ENCODE measurements around the gene HOXA10.

HOXA10 gene

DNA sequence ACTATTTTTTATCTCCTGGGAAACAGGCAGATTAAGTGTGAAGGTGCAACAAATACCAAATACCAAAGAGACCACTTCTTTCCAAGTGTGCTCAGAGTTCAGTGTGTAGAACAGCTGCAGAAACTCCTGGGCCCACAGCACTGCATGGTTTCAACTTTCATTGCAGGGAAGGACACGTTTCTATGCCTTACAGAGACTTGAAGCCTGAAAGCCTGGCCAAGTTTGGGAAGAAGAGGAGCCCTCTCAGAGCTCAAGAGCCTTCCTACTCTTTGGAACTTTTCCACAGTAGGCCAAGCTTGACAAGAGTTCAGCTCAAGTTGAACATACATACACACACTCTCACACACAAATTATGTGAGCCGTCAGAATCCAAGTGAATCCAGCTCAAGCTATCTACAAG lies 46.1 kb downstream of the HOXA10 start:
- DNase-seq = no peak

DNA sequence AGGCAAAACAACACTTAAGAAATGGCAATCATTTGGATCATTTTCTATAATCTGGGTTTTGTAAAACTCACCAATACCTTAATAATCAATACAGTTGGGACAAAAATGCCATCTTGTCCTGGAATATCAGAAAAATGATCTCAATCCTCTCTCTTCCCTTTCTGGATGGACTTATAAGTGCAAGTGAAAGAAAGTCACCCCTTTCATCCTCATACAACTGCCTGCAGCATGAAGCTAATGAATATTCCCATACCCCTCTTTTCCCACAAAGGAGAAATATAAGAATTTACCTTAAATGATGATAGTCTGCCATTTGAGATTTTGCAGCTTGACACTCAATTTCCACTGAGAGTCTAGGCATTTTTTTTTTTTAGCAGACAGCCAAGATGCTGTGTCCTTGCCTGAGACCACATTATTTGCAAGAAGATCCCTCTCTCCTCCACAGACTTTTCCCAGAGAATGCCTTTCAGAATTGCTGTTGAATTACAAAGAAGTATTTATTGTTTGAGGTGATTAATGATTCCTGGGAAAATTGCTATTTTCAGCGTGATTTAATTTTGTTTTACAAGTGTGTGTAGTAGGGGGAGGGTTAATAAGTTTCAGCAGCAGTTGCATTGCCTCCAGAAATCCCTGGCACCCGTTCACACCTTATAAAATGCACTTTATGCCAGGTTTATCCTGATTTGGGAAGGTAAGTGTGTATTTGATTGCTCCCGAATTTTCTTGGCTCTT lies 47.4 kb downstream of the HOXA10 start:
- no peak for DNase-seq

GRCh38 chr7:27125986-27126394 lies 48.1 kb downstream of the HOXA10 start:
- no peak for DNase-seq

DNA sequence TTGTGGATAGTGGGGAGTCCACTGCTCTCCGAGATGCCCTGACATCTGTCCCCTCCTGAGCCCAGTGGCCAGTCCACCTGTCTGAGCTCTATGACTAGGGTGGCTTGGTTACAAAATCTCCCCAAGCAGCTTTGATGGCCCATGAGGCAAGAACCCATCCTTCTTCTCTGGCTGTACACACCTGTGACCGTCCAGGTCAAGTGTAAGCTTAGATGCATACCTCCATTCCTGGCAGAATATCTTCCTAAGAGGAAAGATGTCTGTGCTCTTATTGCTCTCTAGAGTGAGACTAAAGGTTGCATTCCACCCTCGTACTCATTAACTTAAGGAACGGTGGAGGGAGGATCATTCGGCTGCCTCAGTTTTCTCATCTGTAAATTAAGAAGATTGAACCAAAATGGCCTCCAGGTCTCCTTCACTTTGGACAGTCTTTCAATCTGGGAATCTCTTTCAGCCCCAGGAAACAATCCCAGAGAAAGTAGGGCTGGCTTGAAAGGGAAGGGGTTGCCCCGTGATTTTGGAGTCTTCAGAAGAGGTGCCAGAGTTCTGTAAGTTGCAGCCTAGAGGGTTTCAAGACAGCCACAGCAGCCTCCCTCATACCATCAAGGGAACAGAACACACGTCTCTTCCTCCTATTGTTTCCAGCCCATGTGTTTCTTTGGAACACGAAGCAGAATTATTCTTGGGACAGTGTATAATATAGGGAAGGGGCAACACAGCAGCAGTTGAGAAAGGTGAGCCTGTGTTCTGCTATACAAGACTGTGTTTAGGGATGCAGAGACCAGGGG lies 49.0 kb downstream of the HOXA10 start:
- DNase-seq = no peak

DNA sequence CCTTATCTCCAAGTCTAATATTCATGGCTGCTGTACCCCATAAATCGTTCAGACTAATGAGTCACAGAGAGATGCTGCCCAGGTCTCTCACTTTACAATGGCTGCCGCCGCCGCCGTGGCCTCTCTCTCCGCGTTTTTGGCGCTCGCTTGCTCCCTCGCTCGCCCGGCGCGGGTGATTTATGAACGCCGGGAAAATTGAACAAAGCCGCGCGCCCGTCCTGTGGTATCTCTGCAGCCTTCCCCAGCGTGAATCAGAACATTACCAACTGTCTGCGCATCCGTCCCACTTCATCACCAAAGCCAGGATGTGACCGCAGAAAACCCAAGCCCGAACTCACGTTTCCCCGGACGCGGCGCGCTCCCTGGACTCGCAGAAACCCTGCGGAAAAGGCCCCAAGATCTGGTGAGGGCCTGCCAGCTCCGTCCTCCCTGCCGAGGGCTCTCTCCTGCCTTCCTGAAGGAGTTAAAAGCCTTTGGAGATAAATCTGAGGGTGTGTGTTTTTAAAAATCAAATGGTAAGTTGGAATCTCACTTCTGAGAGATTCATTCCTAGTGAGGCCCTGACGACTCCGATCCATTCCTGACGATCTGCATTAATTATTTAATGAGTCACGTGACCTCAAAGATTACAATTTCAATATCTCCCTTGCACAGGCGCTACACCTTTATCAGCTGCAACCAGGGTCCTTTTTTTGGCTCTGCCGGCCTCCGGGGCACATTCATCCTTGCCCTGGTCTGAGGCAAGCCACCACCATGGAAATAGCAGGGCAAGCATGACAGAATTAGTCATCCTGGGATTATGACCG lies 49.8 kb downstream of the HOXA10 start:
- DNase-seq = no peak

GRCh38 chr7:27123477-27124053 lies 50.6 kb downstream of the HOXA10 start:
- no peak for DNase-seq

GRCh38 chr7:27123007-27123476 lies 51.1 kb downstream of the HOXA10 start:
- DNase-seq = no peak

- DNase-seq = no peak
Measured at GRCh38 chr7:27122077-27122910, 51.8 kb downstream of the HOXA10 start.

GRCh38 chr7:27121684-27122076 lies 52.4 kb downstream of the HOXA10 start:
- no peak for DNase-seq
